LNCAP (cell line): ENCODE data around the gene TBC1D17.

Experiments used
- TF ChIP-seq, protein P1 (sequence below): fragments of 450-650 bp; IDR thresholded peaks from 2 replicates; pipeline ENCODE4 v1.5.1; 2017; ENCODE audit warnings: mild to moderate bottlenecking

The TBC1D17 gene

DNA sequence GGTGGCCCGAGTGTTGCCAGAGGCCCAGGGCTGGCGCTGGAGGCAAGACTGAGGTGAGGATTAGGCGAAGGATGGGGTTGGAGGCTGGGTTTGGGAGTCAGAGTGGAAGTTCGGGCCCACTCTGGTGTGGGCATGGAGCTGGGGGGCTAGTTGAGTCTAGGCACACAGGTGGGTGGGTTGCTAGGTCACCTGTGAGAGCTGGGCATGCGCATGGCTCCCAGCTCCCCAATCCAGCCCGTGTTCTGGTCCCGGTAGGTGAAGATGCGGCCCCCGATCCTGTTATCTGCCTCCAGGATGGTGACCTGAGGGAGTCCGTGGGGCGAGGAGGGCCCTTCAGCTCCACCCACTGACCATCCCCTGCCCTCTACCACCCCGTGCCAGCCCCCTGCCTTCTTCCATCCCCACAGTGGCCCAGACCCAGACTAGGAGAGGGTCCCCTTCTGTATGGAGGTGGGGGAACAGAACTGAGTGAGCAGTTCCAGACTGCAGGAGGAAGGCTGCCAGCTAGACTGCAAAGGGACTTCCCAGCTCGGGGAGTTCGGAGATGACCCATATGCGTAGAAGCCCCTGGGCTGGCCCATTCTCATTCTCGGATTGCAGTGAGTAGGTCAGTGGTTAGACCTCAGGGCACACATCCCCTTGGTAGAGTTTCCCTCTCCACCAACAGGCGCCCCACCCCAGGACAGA, 17.5 kb downstream of the TBC1D17 start:
- TF ChIP-seq, protein P1, sequence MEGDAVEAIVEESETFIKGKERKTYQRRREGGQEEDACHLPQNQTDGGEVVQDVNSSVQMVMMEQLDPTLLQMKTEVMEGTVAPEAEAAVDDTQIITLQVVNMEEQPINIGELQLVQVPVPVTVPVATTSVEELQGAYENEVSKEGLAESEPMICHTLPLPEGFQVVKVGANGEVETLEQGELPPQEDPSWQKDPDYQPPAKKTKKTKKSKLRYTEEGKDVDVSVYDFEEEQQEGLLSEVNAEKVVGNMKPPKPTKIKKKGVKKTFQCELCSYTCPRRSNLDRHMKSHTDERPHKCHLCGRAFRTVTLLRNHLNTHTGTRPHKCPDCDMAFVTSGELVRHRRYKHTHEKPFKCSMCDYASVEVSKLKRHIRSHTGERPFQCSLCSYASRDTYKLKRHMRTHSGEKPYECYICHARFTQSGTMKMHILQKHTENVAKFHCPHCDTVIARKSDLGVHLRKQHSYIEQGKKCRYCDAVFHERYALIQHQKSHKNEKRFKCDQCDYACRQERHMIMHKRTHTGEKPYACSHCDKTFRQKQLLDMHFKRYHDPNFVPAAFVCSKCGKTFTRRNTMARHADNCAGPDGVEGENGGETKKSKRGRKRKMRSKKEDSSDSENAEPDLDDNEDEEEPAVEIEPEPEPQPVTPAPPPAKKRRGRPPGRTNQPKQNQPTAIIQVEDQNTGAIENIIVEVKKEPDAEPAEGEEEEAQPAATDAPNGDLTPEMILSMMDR = no peak

DNA sequence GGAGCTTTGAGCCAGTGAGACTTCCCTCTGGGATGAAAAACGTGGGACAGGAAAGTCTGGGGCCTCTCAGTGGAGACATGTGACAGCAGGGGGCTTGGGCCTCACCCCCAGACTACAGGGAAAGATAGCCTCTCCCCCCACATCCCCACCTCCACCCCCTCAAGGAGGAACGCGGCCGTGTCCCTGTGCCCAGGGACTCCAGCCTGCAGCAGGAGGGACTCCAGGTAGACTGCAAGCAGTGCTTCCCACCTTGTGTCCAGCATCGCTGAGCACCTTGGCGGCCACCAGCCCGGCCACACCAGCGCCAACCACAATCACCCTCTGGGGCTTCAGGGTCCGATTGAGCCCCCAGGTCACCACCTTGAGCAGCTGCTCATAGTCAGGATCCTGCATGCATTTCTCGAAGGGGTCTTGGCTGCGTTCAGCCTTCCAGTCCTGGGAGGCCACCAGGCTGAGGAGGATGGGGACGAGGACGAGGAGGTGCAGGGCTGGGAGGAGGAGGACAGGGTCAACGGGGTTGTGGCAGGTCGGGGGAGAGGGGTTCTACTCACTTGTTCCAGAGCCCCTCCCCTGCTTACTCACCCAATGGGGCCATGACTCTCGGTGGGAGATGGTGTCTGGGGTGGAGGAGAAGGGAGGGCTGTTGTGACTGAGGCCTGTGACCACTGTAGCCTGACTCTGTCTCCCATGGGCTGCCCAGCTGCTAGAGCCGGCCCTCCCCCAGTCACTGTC, 18.2 kb downstream of the TBC1D17 start:
- TF ChIP-seq, protein P1 = no peak

DNA sequence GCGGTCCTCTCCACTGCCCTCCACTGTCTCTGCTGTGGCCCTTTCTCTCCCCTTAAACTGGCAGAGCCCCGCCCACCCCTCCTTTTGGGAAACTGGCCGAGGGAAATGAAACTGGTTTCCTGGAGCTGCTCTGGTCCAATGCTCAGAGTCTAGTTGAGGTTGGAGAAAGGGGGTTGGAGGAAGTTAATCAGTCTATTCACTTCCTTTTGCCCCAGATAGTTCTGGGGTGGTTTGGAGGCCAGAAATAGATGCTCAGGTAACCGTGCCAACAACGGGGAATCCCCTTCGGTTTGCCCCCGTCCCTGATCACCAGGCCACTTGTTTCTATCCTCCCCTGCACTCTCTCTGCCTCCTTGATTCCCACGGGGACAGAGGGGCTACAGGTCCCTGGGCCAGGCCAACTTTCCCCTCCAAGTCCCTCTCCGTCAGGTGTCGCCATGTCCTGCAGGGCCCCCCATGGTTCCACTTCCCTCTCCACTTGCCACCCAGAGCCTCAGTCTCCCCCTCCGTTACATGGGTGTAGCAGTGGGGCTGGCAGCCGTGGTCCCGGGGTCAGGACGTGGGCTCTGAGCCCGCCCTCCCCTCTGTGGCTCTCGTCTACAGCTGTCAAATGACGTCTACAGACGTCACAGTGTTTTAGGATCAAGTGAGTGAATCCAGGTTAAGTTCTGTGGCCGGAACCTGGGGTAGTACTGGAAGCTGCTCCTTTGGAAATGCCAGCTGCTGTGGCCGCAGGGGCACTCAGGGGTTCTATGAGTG, 19.5 kb downstream of the TBC1D17 start, which contains the start of gene IL4I1:
IL4I1 (minus strand) TSS at position 25 of the 759 bp plus-strand sequence. CDS start 727 bp downstream, outside the sequence.
- TF ChIP-seq, protein P1 = no peak

DNA sequence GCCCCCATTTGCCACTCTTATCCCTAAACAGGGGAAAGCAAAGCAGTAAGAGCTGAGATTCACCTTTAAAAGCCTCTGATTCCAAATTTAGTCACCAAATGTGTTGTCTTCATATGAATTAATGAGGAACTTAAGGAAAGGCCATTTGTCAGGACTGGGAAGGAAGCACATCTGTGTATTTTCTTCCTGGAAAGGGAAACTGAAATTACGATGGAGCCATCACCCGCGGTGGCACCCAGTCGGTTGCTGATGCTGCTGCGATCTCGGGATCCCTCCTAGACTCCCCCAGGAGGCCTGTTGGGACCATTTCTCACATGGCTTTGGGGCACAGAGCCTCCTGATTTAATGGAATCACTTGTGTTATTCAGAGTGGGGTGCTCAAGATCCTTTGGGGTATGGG, 26.6 kb downstream of the TBC1D17 start:
- TF ChIP-seq, protein P1 = no peak

DNA sequence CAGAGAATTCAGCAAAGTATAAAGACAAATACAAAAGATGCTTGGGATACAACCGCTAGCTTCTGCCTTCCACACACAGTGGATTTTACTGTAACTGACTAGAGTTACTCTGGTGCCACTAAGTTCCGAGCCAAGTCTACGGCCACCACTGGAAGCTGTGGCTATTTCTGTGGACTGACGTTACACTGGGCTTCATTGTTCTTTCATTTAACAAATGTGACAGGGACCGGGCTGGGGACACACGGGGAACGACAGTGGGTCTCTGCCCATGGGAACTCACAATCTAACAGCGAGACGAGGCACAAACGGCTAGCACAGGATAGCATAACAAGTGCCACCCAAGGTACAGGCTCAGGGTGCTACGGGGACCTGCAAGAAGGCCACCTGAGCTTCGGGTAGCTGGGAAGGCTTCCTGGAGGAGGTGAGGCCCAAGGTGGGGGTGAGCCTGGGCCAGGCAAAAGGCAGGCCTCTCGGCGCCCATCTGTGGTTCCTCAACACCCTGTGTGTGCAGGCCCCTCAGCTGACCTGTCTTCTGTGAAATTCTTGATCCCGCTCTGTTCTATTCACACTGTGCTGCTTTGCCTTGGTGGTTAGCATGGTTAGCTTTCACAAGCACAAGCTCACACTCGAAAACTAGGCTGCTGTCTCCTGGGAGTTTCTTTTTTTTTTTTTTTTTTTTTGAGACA, 29.5 kb downstream of the TBC1D17 start:
- TF ChIP-seq, protein P1 = no peak

DNA sequence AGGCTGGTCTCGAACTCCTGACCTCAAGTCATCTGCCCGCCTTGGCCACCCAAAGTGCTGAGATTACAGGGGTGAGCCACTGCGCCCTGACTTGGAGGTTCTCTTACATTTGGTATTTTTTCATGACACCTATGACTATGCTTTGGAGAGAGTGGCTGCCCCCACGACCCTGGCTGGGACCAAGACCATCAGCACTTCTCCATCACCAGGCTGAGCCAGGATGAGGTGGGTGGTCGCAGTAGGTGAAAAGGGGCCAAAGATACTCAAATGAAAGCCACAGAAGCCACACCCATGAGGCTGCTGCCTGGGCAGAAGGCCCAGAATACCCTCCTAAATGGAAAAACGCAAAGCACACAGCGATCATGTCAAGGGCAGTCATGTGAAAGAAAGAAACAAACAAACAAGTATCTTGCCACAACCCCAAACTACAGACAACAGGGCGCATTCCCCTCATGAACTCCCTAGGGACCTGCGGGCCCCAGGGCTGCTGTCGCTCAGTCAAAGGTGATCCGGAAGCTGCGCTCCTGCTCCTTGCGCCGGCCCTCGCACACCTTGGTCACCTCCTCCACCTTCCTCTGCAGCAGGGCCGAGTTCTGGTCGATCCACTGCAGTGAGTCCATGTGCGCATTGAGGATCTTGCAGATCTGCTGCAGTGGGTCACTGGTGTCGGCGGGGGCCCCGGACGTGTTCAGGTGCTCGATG, 30.4 kb downstream of the TBC1D17 start:
- TF ChIP-seq, protein P1 = no peak
